Activated CD4-positive, alpha-beta memory T cell treated with anti-CD3 and anti-CD28 coated beads for 36 hours (primary cell): ENCODE measurements around the gene TMX2. TPM values are rescaled to one million over a fixed set of nuclear protein-coding genes. Genes with fewer than 3 reads are reported as not detected.
"Not testable (repeated sequence)": the region's sequence is repeated elsewhere in the genome, so short reads cannot be mapped to it uniquely, and the experiment has no call there.

ENCODE experiments used
- CTCF ChIA-PET: fragments of 350-600 bp; sonication (Branson Sonifier 250); formaldehyde crosslinking; loops from one replicate; lab custom pipeline; 2021; ENCODE audit warnings: antibody characterized with exemption, inconsistent platforms; lab: Charles Lee
- POLR2A ChIA-PET: fragments of 350-600 bp; sonication (Branson Sonifier 250); formaldehyde crosslinking; loops from one replicate; lab custom pipeline; 2021; ENCODE audit warnings: antibody characterized with exemption; lab: Charles Lee
- DNase-seq: peaks from one replicate; pipeline ENCODE4 v3.0.0-alpha.2; 2020
- H3K27ac Mint-ChIP-seq: one replicate; pipeline ENCODE4 v1.8.0; 2021; ENCODE audit warnings: mixed read lengths
- H3K27me3 Mint-ChIP-seq: one replicate; pipeline ENCODE4 v1.8.0; 2021; ENCODE audit warnings: mixed read lengths
- H3K36me3 Mint-ChIP-seq: one replicate; pipeline ENCODE4 v1.8.0; 2021; ENCODE audit warnings: mixed read lengths
- H3K4me1 Mint-ChIP-seq: one replicate; pipeline ENCODE4 v1.8.0; 2021; ENCODE audit warnings: low read depth, mixed read lengths
- H3K4me3 Mint-ChIP-seq: one replicate; pipeline ENCODE4 v1.8.0; 2021; ENCODE audit warnings: mild to moderate bottlenecking, mixed read lengths
- H3K9me3 Mint-ChIP-seq: one replicate; pipeline ENCODE4 v1.8.0; 2021; ENCODE audit warnings: mixed read lengths
- intact Hi-C: fragments of 100-400 bp; cut with micrococcal nuclease; formaldehyde crosslinking; loops from one replicate; pipeline ENCODE4 v1.15.1; 2023
- total RNA-seq, 2 experiments: library from RNA; stranded (reverse); gene quantifications; one replicate each; pipeline ENCODE4 v1.2.3, GENCODE V29; 2021

TMX2 gene
- total RNA-seq, 2 experiments from 2014 or later, result 54.9 to 57.2 TPM

DNA sequence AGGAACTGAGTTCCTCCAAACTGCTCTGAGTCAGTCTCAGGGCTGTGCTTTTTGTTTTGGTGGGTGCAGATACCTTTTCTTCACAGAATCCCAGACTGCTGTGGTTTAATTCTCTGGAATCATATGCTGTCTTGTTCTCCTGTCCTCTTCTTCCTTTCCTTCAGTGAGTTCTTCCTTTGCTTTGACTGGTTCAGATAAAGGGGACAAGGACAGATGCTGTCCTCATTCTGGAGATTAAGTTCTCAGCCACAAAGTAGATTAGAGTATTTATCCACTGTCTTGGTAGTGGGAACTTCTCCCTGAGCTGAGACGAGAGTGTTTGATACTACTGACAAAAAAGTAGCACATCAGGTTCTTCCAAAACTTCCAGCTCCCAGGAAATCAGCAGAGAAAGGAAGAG lies 31.2 kb upstream of the TMX2 start:
- ChIA-PET CTCF (interaction anchor here (1.5 kb wide), 1 partner anchor 119 kb away, joined by 7 read pairs; no protein-coding TSS in a partner anchor), POLR2A (no interaction called here)
- intact Hi-C loops, result loop anchor here (5.0 kb wide), 1 partner anchor 831 kb away; no protein-coding TSS in a partner anchor
- H3K4me1 Mint-ChIP-seq, result peaks cover 49% of the 10 kb centered on the region
- no peaks in the 10 kb centered on the region for H3K27me3 Mint-ChIP-seq
- H3K9me3 Mint-ChIP-seq, result no peaks in the 10 kb centered on the region
- no peak for DNase-seq
- H3K4me3 Mint-ChIP-seq, result no peak overlapping the region
- H3K36me3 Mint-ChIP-seq, result peaks cover 39% of the 10 kb centered on the region
- H3K27ac Mint-ChIP-seq, result peak overlapping the region; percentile 82

DNA sequence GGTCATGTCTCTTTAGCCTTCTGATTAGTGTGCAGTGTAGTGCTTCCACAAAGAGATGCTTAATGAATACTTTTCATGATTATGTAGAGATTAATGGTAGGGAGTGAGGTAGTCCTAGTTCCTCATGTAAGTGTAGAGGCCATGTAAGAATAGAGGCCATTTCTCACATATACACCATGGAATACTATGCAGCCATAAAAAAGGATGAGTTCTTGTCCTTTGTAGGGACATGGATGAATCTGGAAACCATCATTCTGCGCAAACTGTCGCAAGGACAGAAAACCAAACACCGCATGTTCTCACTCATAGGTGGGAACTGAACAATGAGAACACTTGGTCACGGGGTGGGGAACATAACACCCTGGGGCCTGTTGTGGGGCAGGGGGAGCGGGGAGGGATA lies 21.9 kb upstream of the TMX2 start:
- peaks cover 35% of the 10 kb centered on the region for H3K36me3 Mint-ChIP-seq
- H3K27me3 Mint-ChIP-seq, H3K27ac Mint-ChIP-seq, POLR2A ChIA-PET, DNase-seq, H3K9me3 Mint-ChIP-seq, H3K4me3 Mint-ChIP-seq, intact Hi-C loops, H3K4me1 Mint-ChIP-seq, CTCF ChIA-PET: not testable (repeated sequence)

DNA sequence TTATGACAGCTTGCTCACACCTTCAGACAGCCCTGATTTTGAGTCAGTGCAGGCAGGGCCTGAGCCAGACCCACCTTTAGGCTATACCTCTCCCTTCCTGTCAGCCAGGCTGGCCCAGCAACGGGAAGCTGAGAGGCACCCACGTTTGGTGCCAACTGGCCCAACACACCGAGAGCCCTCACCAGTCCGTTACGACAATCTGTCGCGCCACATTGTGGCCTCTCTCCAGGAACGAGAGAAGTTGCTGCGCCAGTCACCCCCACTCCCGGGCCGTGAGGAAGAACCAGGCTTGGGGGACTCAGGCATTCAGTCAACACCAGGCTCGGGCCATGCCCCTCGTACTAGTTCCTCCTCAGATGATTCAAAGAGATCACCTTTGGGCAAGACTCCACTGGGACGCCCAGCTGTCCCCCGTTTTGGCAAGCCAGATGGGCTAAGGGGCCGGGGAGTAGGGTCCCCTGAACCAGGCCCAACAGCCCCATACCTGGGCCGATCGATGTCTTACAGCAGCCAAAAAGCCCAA lies 13.5 kb upstream of the TMX2 start:
- intact Hi-C loops, result no loop called here
- Mint-ChIP-seq H3K36me3 (peaks cover 37% of the 10 kb centered on the region), H3K4me3 (no peak overlapping the region), H3K27ac (no peak overlapping the region), H3K4me1 (no peaks in the 10 kb centered on the region), H3K9me3 (no peaks in the 10 kb centered on the region), H3K27me3 (no peaks in the 10 kb centered on the region)
- ChIA-PET CTCF (no interaction called here), POLR2A (interaction anchor here (0.8 kb wide), 1 partner anchor 11 kb away, joined by 4 read pairs; no protein-coding TSS in a partner anchor)
- DNase-seq, result no peak

DNA sequence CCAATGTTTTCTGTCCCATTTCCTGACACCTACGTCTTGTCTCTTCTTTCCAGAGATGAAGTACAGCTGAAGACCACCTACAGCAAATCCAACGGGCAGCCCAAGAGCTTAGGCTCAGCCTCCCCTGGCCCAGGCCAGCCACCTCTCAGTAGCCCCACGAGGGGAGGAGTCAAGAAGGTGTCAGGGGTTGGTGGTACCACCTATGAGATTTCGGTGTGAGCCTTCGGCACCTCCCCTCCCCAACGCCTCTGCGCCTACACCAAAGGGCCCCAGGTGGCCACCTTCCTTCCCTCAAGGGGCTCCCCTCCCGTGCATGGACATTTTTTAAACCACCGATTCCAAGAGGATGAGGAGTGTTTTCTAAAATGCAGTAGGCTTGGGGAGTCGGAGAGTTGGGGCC lies 12.6 kb upstream of the TMX2 start:
- peaks cover 41% of the 10 kb centered on the region for H3K36me3 Mint-ChIP-seq
- H3K4me3 Mint-ChIP-seq, result no peak overlapping the region
- no peak for DNase-seq
- peak overlapping the region; percentile 24 for H3K27ac Mint-ChIP-seq
- no peaks in the 10 kb centered on the region for H3K27me3 Mint-ChIP-seq
- ChIA-PET CTCF (no interaction called here), POLR2A (interaction anchor here (0.8 kb wide), 1 partner anchor 10 kb away, joined by 4 read pairs; no protein-coding TSS in a partner anchor)
- intact Hi-C loops, result no loop called here
- H3K9me3 Mint-ChIP-seq, result no peaks in the 10 kb centered on the region
- H3K4me1 Mint-ChIP-seq, result no peaks in the 10 kb centered on the region

DNA sequence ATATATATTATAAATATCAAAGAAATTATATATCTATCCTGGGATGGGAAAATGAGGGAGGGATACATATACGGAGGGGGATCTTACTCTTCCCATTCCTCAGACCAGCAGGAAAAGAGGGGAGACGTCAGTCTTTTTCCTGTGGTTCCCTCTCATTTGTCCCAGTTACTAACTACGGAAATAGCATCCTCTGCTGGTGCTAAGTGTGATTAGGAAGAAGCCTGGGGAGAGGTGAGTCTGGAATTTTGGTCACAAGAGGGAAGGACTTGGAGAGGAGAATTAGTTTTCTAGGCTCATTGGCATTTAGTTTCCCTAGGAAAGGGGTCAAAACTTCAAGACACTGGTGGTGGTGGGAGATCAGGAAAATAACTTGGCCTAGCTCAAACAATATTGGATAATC lies 12.0 kb upstream of the TMX2 start:
- Mint-ChIP-seq H3K9me3 (no peaks in the 10 kb centered on the region), H3K27ac (no peak overlapping the region)
- CTCF ChIA-PET, result no interaction called here

DNA sequence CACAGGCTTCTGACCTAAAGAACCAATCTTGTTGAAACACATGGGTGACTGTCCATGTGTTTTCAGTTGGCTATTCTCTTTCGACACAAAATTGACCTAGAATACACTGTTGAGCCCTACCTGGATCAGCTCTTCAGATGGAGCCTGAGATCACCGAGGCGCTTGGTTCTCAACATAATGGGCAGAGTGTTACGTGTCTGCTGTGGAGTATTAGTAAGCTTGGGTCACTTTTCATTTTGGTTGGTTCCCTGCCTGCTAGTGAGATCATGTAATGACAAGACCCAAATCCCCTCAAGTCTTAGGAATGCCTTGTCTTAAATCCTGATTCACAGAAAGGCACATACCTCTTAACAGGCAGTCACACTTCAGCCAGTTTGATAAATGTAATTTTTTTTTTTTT lies 9.1 kb upstream of the TMX2 start:
- CTCF ChIA-PET, result interaction anchor here (0.8 kb wide), 1 partner anchor 176 kb away, joined by 4 read pairs; no protein-coding TSS in a partner anchor
- no peak overlapping the region for H3K27ac Mint-ChIP-seq
- no peaks in the 10 kb centered on the region for H3K9me3 Mint-ChIP-seq
- peaks cover 31% of the 10 kb centered on the region for H3K36me3 Mint-ChIP-seq
- intact Hi-C loops, result no loop called here
- H3K27me3 Mint-ChIP-seq, result no peaks in the 10 kb centered on the region
- H3K4me1 Mint-ChIP-seq, result peaks cover 4% of the 10 kb centered on the region
- DNase-seq, result no peak
- POLR2A ChIA-PET, result no interaction called here
- H3K4me3 Mint-ChIP-seq, result no peak overlapping the region

More for the DNA sequence above, 12.0 kb upstream of the TMX2 start:
- DNase-seq, result no peak
- Mint-ChIP-seq H3K4me1 (no peaks in the 10 kb centered on the region), H3K4me3 (no peak overlapping the region), H3K27me3 (no peaks in the 10 kb centered on the region), H3K36me3 (peaks cover 41% of the 10 kb centered on the region)
- intact Hi-C loops, result no loop called here
- POLR2A ChIA-PET, result no interaction called here

DNA sequence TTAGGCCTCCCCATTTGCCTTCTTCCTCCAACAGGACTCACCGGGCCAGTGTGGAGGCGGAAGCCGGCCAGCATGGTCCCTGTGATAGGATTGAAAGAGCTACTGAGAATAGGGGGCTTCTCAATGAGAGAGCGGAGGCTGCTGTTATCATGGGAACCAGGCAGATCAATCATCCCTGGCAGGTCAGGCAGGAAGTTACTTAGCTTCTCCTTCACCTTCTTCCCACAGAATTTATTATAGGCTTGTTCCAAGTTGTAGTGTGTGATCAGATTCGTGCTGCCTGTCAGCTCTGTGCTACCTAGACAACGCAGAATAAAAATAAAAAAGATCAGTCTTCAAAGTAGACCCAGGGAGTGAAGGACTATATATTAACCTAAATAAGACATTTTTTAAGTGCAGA lies 7.5 kb upstream of the TMX2 start:
- no peaks in the 10 kb centered on the region for H3K27me3 Mint-ChIP-seq
- no peak overlapping the region for H3K27ac Mint-ChIP-seq
- H3K36me3 Mint-ChIP-seq, result peaks cover 15% of the 10 kb centered on the region
- ChIA-PET CTCF (no interaction called here), POLR2A (no interaction called here)
- H3K9me3 Mint-ChIP-seq, result no peaks in the 10 kb centered on the region
- intact Hi-C loops, result no loop called here
- H3K4me1 Mint-ChIP-seq, result peaks cover 17% of the 10 kb centered on the region
- no peak for DNase-seq
- H3K4me3 Mint-ChIP-seq, result no peak overlapping the region

DNA sequence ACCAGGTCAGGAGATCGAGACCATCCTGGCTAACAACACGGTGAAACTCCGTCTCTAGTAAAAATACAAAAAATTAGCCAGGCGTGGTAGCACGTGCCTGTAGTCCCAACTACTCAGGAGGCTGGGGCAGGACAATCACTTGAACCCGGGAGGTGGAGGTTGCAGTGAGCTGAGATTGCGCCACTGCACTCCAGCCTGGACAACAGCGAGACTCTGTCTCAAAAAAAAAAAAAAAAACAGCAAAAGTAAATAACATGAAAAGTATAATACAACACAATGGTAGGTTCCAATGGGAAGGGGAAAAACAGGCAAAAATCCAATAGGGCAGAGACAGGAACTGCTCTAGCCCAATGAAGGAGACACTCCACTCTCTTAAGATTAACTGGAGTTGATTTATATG lies 7.0 kb upstream of the TMX2 start:
- H3K27me3 Mint-ChIP-seq, H3K4me3 Mint-ChIP-seq, H3K9me3 Mint-ChIP-seq, CTCF ChIA-PET, DNase-seq, intact Hi-C loops, H3K27ac Mint-ChIP-seq: not testable (repeated sequence)
- Mint-ChIP-seq H3K36me3 (peaks cover 15% of the 10 kb centered on the region), H3K4me1 (peaks cover 20% of the 10 kb centered on the region)
- POLR2A ChIA-PET, result interaction anchor here (0.8 kb wide), 1 partner anchor 27 kb away, joined by 4 read pairs; no protein-coding TSS in a partner anchor

DNA sequence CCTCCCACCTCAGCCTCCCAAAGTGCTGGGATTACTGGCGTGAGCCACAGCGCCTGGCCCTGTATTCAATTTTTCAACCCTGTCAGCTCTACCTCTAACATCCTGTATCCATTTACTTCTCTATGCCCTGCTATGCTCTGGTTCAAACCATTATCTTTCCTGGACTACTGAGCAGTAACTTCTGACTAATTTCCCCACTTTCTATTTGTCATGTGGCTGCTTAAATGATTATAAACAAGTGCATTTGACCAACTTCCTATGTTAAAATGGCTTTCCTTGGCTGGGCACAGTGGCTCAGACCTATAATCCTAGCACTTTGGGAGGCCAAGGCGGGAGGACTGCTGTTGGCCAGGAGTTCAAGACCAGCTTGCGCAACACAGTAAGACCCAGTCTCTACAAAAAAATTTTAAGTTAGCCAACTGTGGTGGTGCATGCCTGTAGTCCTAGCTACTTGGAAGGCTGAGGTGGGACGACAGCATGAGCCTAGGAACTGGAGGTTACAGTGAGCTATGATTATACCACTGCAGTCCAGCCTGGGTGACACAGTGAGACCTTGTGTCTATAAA lies 2.5 kb upstream of the TMX2 start:
- H3K4me3 Mint-ChIP-seq, result no peak overlapping the region
- POLR2A ChIA-PET, result interaction anchor here (0.5 to 1.2 kb wide), 4 partner anchors 8 to 171 kb away, joined by 3 to 4 read pairs (median 3); partner anchors contain the start of gene SELENOH
- peaks cover 2% of the 10 kb centered on the region for H3K36me3 Mint-ChIP-seq
- no peaks in the 10 kb centered on the region for H3K27me3 Mint-ChIP-seq
- peak overlapping the region; percentile 70 for H3K27ac Mint-ChIP-seq
- DNase-seq, result peak; percentile 13
- intact Hi-C loops, result loop anchor here (5.0 kb wide), 2 partner anchors 283 to 303 kb away; partner anchors contain the start of gene SLC43A3
- CTCF ChIA-PET, result interaction anchor here (1.1 to 4.9 kb wide), 4 partner anchors 32 to 141 kb away, joined by 3 to 20 read pairs (median 4); partner anchors contain the start of gene SELENOH
- no peaks in the 10 kb centered on the region for H3K9me3 Mint-ChIP-seq
- peaks cover 50% of the 10 kb centered on the region for H3K4me1 Mint-ChIP-seq

DNA sequence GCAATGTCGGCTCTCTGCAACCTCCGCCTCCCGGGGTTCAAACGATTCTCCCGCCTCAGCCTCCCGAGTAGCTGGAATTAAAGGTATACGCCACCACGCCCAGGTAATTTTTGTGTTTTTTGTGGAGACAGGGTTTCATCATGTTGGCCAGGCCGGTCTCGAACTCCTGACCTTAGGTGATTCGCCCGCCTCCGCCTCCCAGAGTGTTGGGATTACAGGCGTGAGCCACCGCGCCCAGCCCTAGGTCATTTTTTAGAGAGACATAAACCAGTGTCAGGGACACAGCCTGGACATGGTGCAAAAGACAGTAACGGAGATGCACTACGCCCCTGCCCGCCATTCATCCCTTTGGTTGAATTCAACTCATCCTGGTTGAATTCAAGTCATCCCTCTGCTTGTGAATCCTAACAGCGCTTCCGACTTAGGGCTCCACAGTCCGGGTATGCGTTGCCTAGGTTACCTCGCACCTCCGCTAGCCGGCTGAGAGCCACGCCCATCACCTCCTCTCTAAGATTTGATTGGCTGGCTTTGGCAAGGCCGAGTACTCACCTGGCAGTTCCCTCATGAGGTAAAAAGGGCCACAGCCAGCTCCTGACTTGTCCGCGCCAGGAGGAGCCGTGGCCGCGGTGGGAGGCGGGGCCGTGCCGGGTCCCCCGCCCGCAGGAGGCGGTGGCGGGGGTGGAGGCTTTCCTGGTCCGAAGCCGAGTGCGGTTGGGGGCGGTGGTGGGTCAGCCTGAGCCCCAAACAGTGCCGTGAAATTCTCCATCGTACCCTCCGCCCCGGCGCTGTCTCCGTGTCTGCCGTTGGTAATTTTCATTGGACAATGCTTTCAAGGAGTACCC lies 758 bp upstream of the TMX2 start, which contains the start of gene MED19:
Gene MED19 (minus strand): TSS at position 802 of the 842 bp plus-strand sequence. CDS start 36 bp downstream, at position 766.
- no peaks in the 10 kb centered on the region for H3K27me3 Mint-ChIP-seq
- CTCF ChIA-PET, result interaction anchor here (0.9 to 4.9 kb wide), 2 partner anchors 89 to 366 kb away, joined by 3 to 20 read pairs; no protein-coding TSS in a partner anchor
- intact Hi-C loops, result loop anchor here (1.0 to 5.0 kb wide), 11 partner anchors 30 to 867 kb away; partner anchors contain the start of genes CLP1, SELENOH, SLC43A3 and TIMM10
- H3K9me3 Mint-ChIP-seq, result no peaks in the 10 kb centered on the region
- peaks cover 2% of the 10 kb centered on the region for H3K36me3 Mint-ChIP-seq
- peak within 1 kb of the TSS; percentile 89 for H3K27ac Mint-ChIP-seq
- POLR2A ChIA-PET, result interaction anchor here (2.2 kb wide), 1 partner anchor 30 kb away, joined by 12 read pairs; the partner anchor contains the start of gene SELENOH
- peaks cover 53% of the 10 kb centered on the region for H3K4me1 Mint-ChIP-seq
- peak; percentile 85 for DNase-seq
- peak within 1 kb of the TSS; percentile 94 for H3K4me3 Mint-ChIP-seq

DNA sequence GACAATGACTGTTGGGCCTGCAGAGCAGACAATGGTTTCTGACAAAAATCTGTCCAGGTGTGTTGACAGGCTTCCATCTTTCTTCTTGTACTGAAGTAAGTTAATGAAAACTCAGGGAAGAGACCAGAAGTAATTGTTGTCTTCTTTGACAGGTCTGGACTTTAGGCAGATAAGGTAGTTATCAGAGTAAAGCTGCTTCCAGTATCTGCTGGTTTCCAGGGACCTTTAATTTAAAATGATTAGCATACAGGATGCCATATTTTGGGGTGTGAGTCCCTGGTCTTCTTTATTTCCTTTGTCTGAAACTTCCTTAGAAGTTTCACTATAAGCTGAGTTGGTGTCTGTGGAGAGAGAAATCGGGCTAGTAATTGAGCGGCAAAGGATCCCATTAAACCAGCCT lies 1.4 kb downstream of the TMX2 start:
- CTCF ChIA-PET, result interaction anchor here (0.6 to 4.9 kb wide), 7 partner anchors 10 to 220 kb away, joined by 3 to 20 read pairs (median 5); partner anchors contain the start of gene SELENOH
- Mint-ChIP-seq H3K36me3 (peaks cover 5% of the 10 kb centered on the region), H3K27me3 (no peaks in the 10 kb centered on the region), H3K4me3 (peak overlapping the region; percentile 94), H3K27ac (peak overlapping the region; percentile 89), H3K9me3 (no peaks in the 10 kb centered on the region), H3K4me1 (peaks cover 45% of the 10 kb centered on the region)
- POLR2A ChIA-PET, result interaction anchor here (1.5 kb wide), 1 partner anchor 28 kb away, joined by 4 read pairs; the partner anchor contains the start of gene SELENOH
- DNase-seq, result no peak
- intact Hi-C loops, result loop anchor here (5.0 kb wide), 2 partner anchors 287 to 307 kb away; partner anchors contain the start of gene SLC43A3
